Measurements from ENCODE around the gene HPSE. TPM values are rescaled to one million over a fixed set of nuclear protein-coding genes. Genes with fewer than 3 reads are reported as not detected.

HPSE gene
- total RNA-seq, 2 experiments from 2014 or later = 5.5 to 6.0 TPM

GRCh38 chr4:83257811-83258210, 76.8 kb downstream of the HPSE start:
- CTCF ChIA-PET = no interaction called here

GRCh38 chr4:83255584-83255983, 79.1 kb downstream of the HPSE start:
- Mint-ChIP-seq H3K27me3 (no peaks in the 10 kb centered on the region), H3K4me3 (no peak overlapping the region), H3K27ac (no peak overlapping the region), H3K9me3 (no peaks in the 10 kb centered on the region), H3K4me1 (ENCODE audit: low read depth) (peaks cover 23% of the 10 kb centered on the region), H3K36me3 (ENCODE audit: low read depth) (peaks cover 17% of the 10 kb centered on the region)
- CTCF ChIA-PET = no interaction called here
- POLR2A ChIA-PET = no interaction called here
- ATAC-seq = no peak
- no peak for DNase-seq
- no peak for TF ChIP-seq CTCF (IDR thresholded peaks at IDR 0.05)
- intact Hi-C loops (cut with micrococcal nuclease) = no loop called here

More at GRCh38 chr4:83257811-83258210, 76.8 kb downstream of the HPSE start:
- Mint-ChIP-seq H3K9me3 (no peaks in the 10 kb centered on the region), H3K36me3 (ENCODE audit: low read depth) (peaks cover 23% of the 10 kb centered on the region), H3K27me3 (no peaks in the 10 kb centered on the region), H3K4me3 (no peak overlapping the region), H3K27ac (no peak overlapping the region), H3K4me1 (ENCODE audit: low read depth) (peaks cover 6% of the 10 kb centered on the region)
- intact Hi-C loops (cut with micrococcal nuclease) = no loop called here
- ATAC-seq (no peak), DNase-seq (no peak)
- TF ChIP-seq CTCF (IDR thresholded peaks at IDR 0.05) = no peak
- POLR2A ChIA-PET = no interaction called here

- Mint-ChIP-seq H3K27me3 (no peaks in the 10 kb centered on the region), H3K27ac (no peak overlapping the region), H3K4me1 (ENCODE audit: low read depth) (peaks cover 21% of the 10 kb centered on the region), H3K9me3 (no peaks in the 10 kb centered on the region), H3K36me3 (ENCODE audit: low read depth) (peaks cover 3% of the 10 kb centered on the region), H3K4me3 (no peak overlapping the region)
- POLR2A ChIA-PET = interaction anchor here (0.9 to 1.1 kb wide), 3 partner anchors 156 to 173 kb away, joined by 3 read pairs; no protein-coding TSS in a partner anchor
- intact Hi-C loops (cut with micrococcal nuclease) = loop anchor here (2.0 kb wide), 1 partner anchor 178 kb away; no protein-coding TSS in a partner anchor
- ATAC-seq (peak; percentile 88), DNase-seq (peak; percentile 84)
- TF ChIP-seq CTCF (IDR thresholded peaks at IDR 0.05) = peak; percentile 90
- CTCF ChIA-PET = interaction anchor here (0.5 to 5.3 kb wide), 43 partner anchors 9 to 390 kb away, joined by 3 to 38 read pairs (median 4); partner anchors contain the start of genes COPS4, COQ2 and PLAC8
Observed at GRCh38 chr4:83252782-83253405, 81.8 kb downstream of the HPSE start.

- no peak for ATAC-seq
- Mint-ChIP-seq H3K4me1 (ENCODE audit: low read depth) (peaks cover 21% of the 10 kb centered on the region), H3K27me3 (no peaks in the 10 kb centered on the region), H3K36me3 (ENCODE audit: low read depth) (no peaks in the 10 kb centered on the region), H3K27ac (no peak overlapping the region), H3K9me3 (no peaks in the 10 kb centered on the region), H3K4me3 (no peak overlapping the region)
- TF ChIP-seq CTCF (IDR thresholded peaks at IDR 0.05) = no peak
- CTCF ChIA-PET = interaction anchor here (0.8 to 5.3 kb wide), 26 partner anchors 9 to 216 kb away, joined by 3 to 38 read pairs (median 4); partner anchors contain the start of genes COPS4 and PLAC8
- no peak for DNase-seq
- intact Hi-C loops (cut with micrococcal nuclease) = no loop called here
- POLR2A ChIA-PET = interaction anchor here (0.6 to 1.3 kb wide), 4 partner anchors 15 to 176 kb away, joined by 3 to 6 read pairs (median 3); no protein-coding TSS in a partner anchor
Observed at GRCh38 chr4:83251447-83251830, 83.2 kb downstream of the HPSE start.
